H9 (cell line): ENCODE results near the gene FAM193B. TPM values are rescaled to one million over a fixed set of nuclear protein-coding genes. Genes with fewer than 3 reads are reported as not detected.

Source experiments
- DNase-seq: peaks from one replicate; pipeline ENCODE4 v3.0.0-alpha.2; 2017
- H2AFZ ChIP-seq: one replicate; pipeline ENCODE4 v1.6.1; 2013; ENCODE audit warnings: mild to moderate bottlenecking, low read length, control low read depth, moderate library complexity
- H2AK5ac ChIP-seq: 2 replicates; pipeline ENCODE4 v1.6.1; 2013; ENCODE audit warnings: low read length, control low read depth, mixed read lengths; ENCODE audit not compliant: insufficient read length
- H2BK120ac ChIP-seq: one replicate; pipeline ENCODE4 v1.6.1; 2013; ENCODE audit warnings: low read depth, mild to moderate bottlenecking, low read length, control low read depth, inconsistent platforms; ENCODE audit not compliant: poor library complexity, severe bottlenecking
- H2BK12ac ChIP-seq: 2 replicates; pipeline ENCODE4 v1.6.1; 2013; ENCODE audit warnings: low read length, control low read depth, mixed read lengths, low read depth; ENCODE audit not compliant: insufficient read length
- H2BK15ac ChIP-seq: 2 replicates; pipeline ENCODE4 v1.6.1; 2013; ENCODE audit warnings: low read depth, low read length, control low read depth
- H2BK20ac ChIP-seq: one replicate; pipeline ENCODE4 v1.6.1; 2013; ENCODE audit warnings: low read depth, mild to moderate bottlenecking, low read length, control low read depth, inconsistent platforms; ENCODE audit not compliant: poor library complexity, severe bottlenecking
- H2BK5ac ChIP-seq: 2 replicates; pipeline ENCODE4 v1.6.1; 2013; ENCODE audit warnings: low read length, control low read depth, mixed read lengths; ENCODE audit not compliant: insufficient read length
- H3K14ac ChIP-seq: 2 replicates; pipeline ENCODE4 v1.6.1; 2013; ENCODE audit warnings: low read length, control low read depth; ENCODE audit not compliant: insufficient read depth
- H3K18ac ChIP-seq: 2 replicates; pipeline ENCODE4 v1.6.1; 2013; ENCODE audit warnings: low read depth, mild to moderate bottlenecking, mixed read lengths, low read length, control low read depth; ENCODE audit not compliant: insufficient read length
- H3K23ac ChIP-seq: 2 replicates; pipeline ENCODE4 v1.6.1; 2013; ENCODE audit warnings: low read length, control low read depth, mixed read lengths, low read depth; ENCODE audit not compliant: insufficient read length
- H3K23me2 ChIP-seq: 2 replicates; pipeline ENCODE4 v1.6.1; 2013; ENCODE audit warnings: low read depth, mild to moderate bottlenecking, mixed read lengths, low read length, control low read depth; ENCODE audit not compliant: insufficient read length, poor library complexity, severe bottlenecking
- H3K27ac ChIP-seq: 2 replicates; pipeline ENCODE4 v1.5.1; 2013; ENCODE audit warnings: low read length, control low read depth, mixed read lengths, low read depth; ENCODE audit not compliant: insufficient read length
- H3K27me3 ChIP-seq: 2 replicates; pipeline ENCODE4 v1.6.1; 2013; ENCODE audit warnings: low read length, control low read depth, inconsistent platforms; ENCODE audit not compliant: insufficient read depth
- H3K4ac ChIP-seq: 2 replicates; pipeline ENCODE4 v1.6.1; 2013; ENCODE audit warnings: low read depth, mild to moderate bottlenecking, control low read depth, inconsistent platforms, low read length, moderate library complexity
- H3K4me1 ChIP-seq: 2 replicates; pipeline ENCODE4 v1.6.1; 2013; ENCODE audit warnings: low read length, control low read depth, inconsistent platforms; ENCODE audit not compliant: insufficient read depth
- H3K4me2 ChIP-seq: 2 replicates; pipeline ENCODE4 v1.6.1; 2013; ENCODE audit warnings: low read length, control low read depth, mixed read lengths; ENCODE audit not compliant: insufficient read length, insufficient read depth
- H3K56ac ChIP-seq: 2 replicates; pipeline ENCODE4 v1.6.1; 2013; ENCODE audit warnings: low read depth, mild to moderate bottlenecking, mixed read lengths, low read length, control low read depth; ENCODE audit not compliant: insufficient read length
- H3K79me1 ChIP-seq: 2 replicates; pipeline ENCODE4 v1.6.1; 2013; ENCODE audit warnings: low read depth, mild to moderate bottlenecking, moderate library complexity, low read length, control low read depth, inconsistent platforms; ENCODE audit not compliant: insufficient read depth, poor library complexity, severe bottlenecking
- H3K79me2 ChIP-seq: 2 replicates; pipeline ENCODE4 v1.6.1; 2013; ENCODE audit warnings: low read length, control low read depth, inconsistent platforms; ENCODE audit not compliant: insufficient read depth
- H3K9ac ChIP-seq: 2 replicates; pipeline ENCODE4 v1.6.1; 2013; ENCODE audit warnings: low read length, control low read depth, mixed read lengths; ENCODE audit not compliant: insufficient read length; ENCODE audit errors: extremely low read depth
- H3K9me3 ChIP-seq: one replicate; pipeline ENCODE4 v1.6.1; 2013; ENCODE audit warnings: low read depth, low read length, inconsistent platforms; ENCODE audit not compliant: control insufficient read depth
- H3T11ph ChIP-seq: one replicate; pipeline ENCODE4 v1.6.1; 2013; ENCODE audit warnings: mild to moderate bottlenecking, low read length, control low read depth, inconsistent platforms
- H4K20me1 ChIP-seq: one replicate; pipeline ENCODE4 v1.6.1; 2013; ENCODE audit not compliant: control insufficient read depth, insufficient read length, insufficient read depth
- H4K5ac ChIP-seq: 2 replicates; pipeline ENCODE4 v1.6.1; 2013; ENCODE audit warnings: low read depth, mild to moderate bottlenecking, mixed read lengths, low read length, control low read depth; ENCODE audit not compliant: insufficient read length
- H4K8ac ChIP-seq: replicated peaks from 2 replicates; pipeline ENCODE4 v1.6.1; 2013; ENCODE audit warnings: low read length, control low read depth, mixed read lengths, low read depth; ENCODE audit not compliant: insufficient read length
- H4K91ac ChIP-seq: 2 replicates; pipeline ENCODE4 v1.6.1; 2013; ENCODE audit warnings: low read depth, mild to moderate bottlenecking, moderate library complexity, mixed read lengths, low read length, control low read depth; ENCODE audit not compliant: insufficient read length
- H3K27ac Mint-ChIP-seq, 3 experiments: 2 replicates in 2 of 3; 3 replicates in 1 of 3; pipeline ENCODE4 v1.8.0; 2020 to 2021; ENCODE audit warnings: mixed read lengths in 3 of 3, mild to moderate bottlenecking in 1 of 3, moderate library complexity in 1 of 3
- H3K27me3 Mint-ChIP-seq: 2 replicates; pipeline ENCODE4 v1.8.0; 2021; ENCODE audit warnings: low read depth, mild to moderate bottlenecking, moderate library complexity, mixed read lengths
- H3K36me3 Mint-ChIP-seq, 3 experiments: 2 replicates in 2 of 3; 3 replicates in 1 of 3; pipeline ENCODE4 v1.8.0; 2020 to 2021; ENCODE audit warnings: low read depth in 3 of 3, mixed read lengths in 3 of 3; ENCODE audit not compliant: insufficient read depth in 1 of 3
- H3K4me1 Mint-ChIP-seq, 2 experiments: 2 replicates each; pipeline ENCODE4 v1.8.0; 2020; ENCODE audit warnings: mixed read lengths in 2 of 2
- H3K4me3 Mint-ChIP-seq, 2 experiments: 2 replicates in 1 of 2; 3 replicates in 1 of 2; pipeline ENCODE4 v1.8.0; 2020 to 2021; ENCODE audit warnings: mild to moderate bottlenecking in 2 of 2, mixed read lengths in 2 of 2, moderate library complexity in 1 of 2
- H3K9me3 Mint-ChIP-seq, 2 experiments: 2 replicates in 1 of 2; 3 replicates in 1 of 2; pipeline ENCODE4 v1.8.0; 2020; ENCODE audit warnings: mild to moderate bottlenecking in 2 of 2, mixed read lengths in 2 of 2, moderate library complexity in 1 of 2
- CTCF ChIP-seq: fragments of 200-600 bp; sonication (generic); conservative IDR thresholded peaks from 3 replicates; pipeline ENCODE4 v1.8.0; 2021; ENCODE audit warnings: antibody characterized with exemption, mild to moderate bottlenecking
- WGBS: extraction: QIAGEN DNeasy Blood & Tissue Kit; methylation state at CpG from one replicate; pipeline ENCODE4 v1.1.7; 2013; ENCODE audit warnings: missing lambda C conversion rate, low lambda C conversion rate, mixed read lengths; ENCODE audit not compliant: insufficient read length; ENCODE audit errors: extremely low coverage; 5-methylcytosine and 5-hydroxymethylcytosine counted together
- total RNA-seq: library from RNA; stranded (reverse); gene quantifications from 2 replicates; pipeline ENCODE4 v1.2.1, GENCODE V29; 2021

The FAM193B gene
- total RNA-seq, 1 experiment from 2014 or later = 71.5 TPM

- Histone ChIP-seq H2BK120ac (no peak overlapping the region), H3K4me2 (no peak overlapping the region), H3K27ac (no peak overlapping the region), H3K27me3 (no peaks in the 10 kb centered on the region), H2BK12ac (no peak overlapping the region), H2BK5ac (no peak overlapping the region), H3K23me2 (no peaks in the 10 kb centered on the region), H4K8ac (no peak overlapping the region), H3K79me2 (peaks cover 4% of the 10 kb centered on the region; the same call in 1 of the 2 replicates), H4K5ac (no peak overlapping the region), H3K79me1 (peaks cover 3% of the 10 kb centered on the region), H2BK20ac (no peak overlapping the region), H3K9me3 (no peaks in the 10 kb centered on the region), H3K4ac (no peak overlapping the region), H2BK15ac (no peak overlapping the region), H2AFZ (no peak overlapping the region), H4K91ac (no peak overlapping the region), H3T11ph (no peak overlapping the region), H3K4me1 (no peaks in the 10 kb centered on the region), H3K9ac (no peak overlapping the region), H4K20me1 (no peaks in the 10 kb centered on the region), H3K56ac (no peak overlapping the region), H3K23ac (no peak overlapping the region), H3K18ac (no peak overlapping the region), H3K14ac (no peak overlapping the region), H2AK5ac (no peak overlapping the region)
- WGBS = no CpG with 5 or more reads among the region's 1 CpG
- H3K27ac Mint-ChIP-seq = peak overlapping the region in 2 of 3 experiments; percentile 25 to 94; a peak in 2 of 7 replicates
- peaks cover 8 to 28% (median 23%) of the 10 kb centered on the region in 3 experiments; a peak in 5 of 7 replicates for H3K36me3 Mint-ChIP-seq
- H3K9me3 Mint-ChIP-seq = no peaks in the 10 kb centered on the region
- H3K4me3 Mint-ChIP-seq = no peak overlapping the region
- DNase-seq = no peak
- H3K4me1 Mint-ChIP-seq = peaks cover 3 to 7% of the 10 kb centered on the region in 2 experiments; a peak in 3 of 4 replicates
- no peaks in the 10 kb centered on the region for H3K27me3 Mint-ChIP-seq
- no peak for TF ChIP-seq CTCF
Measured at GRCh38 chr5:177546258-177546741, 8.1 kb downstream of the FAM193B start.
